ENCODE data around the gene ADAMTS9. TPM values are rescaled to one million over a fixed set of nuclear protein-coding genes. Genes with fewer than 3 reads are reported as not detected.
A peak's percentile ranks its signal among the peaks of the same experiment; 100 is the strongest.

The ADAMTS9 gene
- total RNA-seq, 3 donors from 2014 or later, result 19.4 to 240 (median 50.6) TPM

- Histone ChIP-seq H3K9me3 (no peaks in the 10 kb centered on the region), H3K4me1 (no peaks in the 10 kb centered on the region), H3K27me3 (no peaks in the 10 kb centered on the region), H3K36me3 (no peaks in the 10 kb centered on the region), H3K4me3 (no peak overlapping the region), H3K27ac (no peak overlapping the region)
- TF ChIP-seq CTCF (IDR thresholded peaks at IDR 0.05), result no peak
- TF ChIP-seq POLR2AphosphoS5 (IDR thresholded peaks at IDR 0.05), result no peak
- TF ChIP-seq POLR2A (IDR thresholded peaks at IDR 0.05), result no peak
- intact Hi-C loops (cut with DNase I; ENCODE audit: low total_unique reads), result no loop called here
- DNase-seq (ENCODE audit: low spot score in 2 of 2), result no peak
Measured at GRCh38 chr3:64627042-64627441, 60.8 kb downstream of the ADAMTS9 start.

- no peaks in the 10 kb centered on the region for H3K36me3 ChIP-seq
- no peak overlapping the region for H3K27ac ChIP-seq
- intact Hi-C loops (cut with DNase I; ENCODE audit: low total_unique reads), result no loop called here
- H3K27me3 ChIP-seq, result no peaks in the 10 kb centered on the region
- H3K4me1 ChIP-seq, result no peaks in the 10 kb centered on the region
- no peak overlapping the region for H3K4me3 ChIP-seq
- H3K9me3 ChIP-seq, result no peaks in the 10 kb centered on the region
- no peak for DNase-seq (ENCODE audit: low spot score in 2 of 2)
- TF ChIP-seq POLR2A (IDR thresholded peaks at IDR 0.05), result no peak
- no peak for TF ChIP-seq CTCF (IDR thresholded peaks at IDR 0.05)
- no peak for TF ChIP-seq POLR2AphosphoS5 (IDR thresholded peaks at IDR 0.05)
Measured at GRCh38 chr3:64625381-64625780, 62.4 kb downstream of the ADAMTS9 start.

GRCh38 chr3:64623125-64623524 is 64.7 kb downstream of the ADAMTS9 start:
- Histone ChIP-seq H3K4me1 (no peaks in the 10 kb centered on the region), H3K36me3 (no peaks in the 10 kb centered on the region), H3K9me3 (no peaks in the 10 kb centered on the region), H3K4me3 (no peak overlapping the region), H3K27ac (no peak overlapping the region), H3K27me3 (no peaks in the 10 kb centered on the region)
- TF ChIP-seq POLR2A (IDR thresholded peaks at IDR 0.05) (no peak), POLR2AphosphoS5 (IDR thresholded peaks at IDR 0.05) (no peak), CTCF (IDR thresholded peaks at IDR 0.05) (no peak)
- no peak for DNase-seq (ENCODE audit: low spot score in 2 of 2)
- intact Hi-C loops (cut with DNase I; ENCODE audit: low total_unique reads), result no loop called here

GRCh38 chr3:64621726-64622395 is 65.9 kb downstream of the ADAMTS9 start:
- Histone ChIP-seq H3K27me3 (no peaks in the 10 kb centered on the region), H3K9me3 (no peaks in the 10 kb centered on the region), H3K4me3 (no peak overlapping the region), H3K27ac (peak overlapping the region in 1 of 2 donors; percentile 23), H3K36me3 (no peaks in the 10 kb centered on the region), H3K4me1 (no peaks in the 10 kb centered on the region)
- no peak for DNase-seq (ENCODE audit: low spot score in 2 of 2)
- intact Hi-C loops (cut with DNase I; ENCODE audit: low total_unique reads), result no loop called here
- TF ChIP-seq POLR2AphosphoS5 (IDR thresholded peaks at IDR 0.05) (no peak), POLR2A (IDR thresholded peaks at IDR 0.05) (no peak), CTCF (IDR thresholded peaks at IDR 0.05) (no peak)

- intact Hi-C loops (cut with DNase I; ENCODE audit: low total_unique reads), result no loop called here
- no peak overlapping the region for H3K4me3 ChIP-seq
- H3K36me3 ChIP-seq, result no peaks in the 10 kb centered on the region
- H3K27ac ChIP-seq, result no peak overlapping the region
- H3K27me3 ChIP-seq, result no peaks in the 10 kb centered on the region
- H3K9me3 ChIP-seq, result no peaks in the 10 kb centered on the region
- no peaks in the 10 kb centered on the region for H3K4me1 ChIP-seq
- no peak for TF ChIP-seq CTCF (IDR thresholded peaks at IDR 0.05)
- no peak for DNase-seq (ENCODE audit: low spot score in 2 of 2)
Measured at GRCh38 chr3:64621275-64621674, 66.5 kb downstream of the ADAMTS9 start.
